ENCODE data around the gene SMOC2. TPM values are rescaled to one million over a fixed set of nuclear protein-coding genes. Genes with fewer than 3 reads are reported as not detected.
A peak's percentile ranks its signal among the peaks of the same experiment; 100 is the strongest.

Gene SMOC2
- total and polyA plus RNA-seq, 2 of the 13 experiments (the other 11 are each of a cell fraction or from before 2014, with no cell fraction given) = not detected

DNA sequence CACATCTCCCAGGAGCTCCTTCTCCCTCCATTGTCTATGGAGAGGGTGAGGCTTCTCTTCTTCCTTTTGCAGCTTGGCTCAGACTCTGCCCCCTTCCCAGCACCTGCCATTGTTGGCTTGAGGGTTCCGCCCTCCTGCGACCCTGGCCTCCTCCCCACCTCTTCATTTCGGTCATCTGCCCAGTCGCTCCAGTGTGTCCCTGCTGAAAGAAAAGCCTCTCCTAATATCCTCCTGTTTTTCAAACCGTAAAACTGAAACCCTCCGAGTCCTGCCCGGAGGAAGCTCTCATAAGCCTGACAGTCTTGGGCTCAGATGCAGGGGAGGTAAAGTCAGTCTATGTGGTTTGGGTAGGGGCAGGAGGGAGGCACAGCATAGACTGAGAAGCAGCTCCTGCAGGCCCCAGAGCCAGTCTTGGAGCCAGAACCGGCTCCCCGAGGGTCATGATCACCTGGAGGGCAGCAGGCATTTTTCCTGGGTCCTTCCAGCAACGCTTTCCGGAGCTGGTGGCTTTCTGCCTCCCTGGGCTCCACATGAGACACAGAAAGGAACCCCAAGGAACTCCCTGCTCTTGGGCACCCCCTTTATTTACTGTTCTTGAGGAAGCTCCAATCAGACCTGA lies 235.1 kb downstream of the SMOC2 start (continued):
- TF ChIP-seq, protein P1, sequence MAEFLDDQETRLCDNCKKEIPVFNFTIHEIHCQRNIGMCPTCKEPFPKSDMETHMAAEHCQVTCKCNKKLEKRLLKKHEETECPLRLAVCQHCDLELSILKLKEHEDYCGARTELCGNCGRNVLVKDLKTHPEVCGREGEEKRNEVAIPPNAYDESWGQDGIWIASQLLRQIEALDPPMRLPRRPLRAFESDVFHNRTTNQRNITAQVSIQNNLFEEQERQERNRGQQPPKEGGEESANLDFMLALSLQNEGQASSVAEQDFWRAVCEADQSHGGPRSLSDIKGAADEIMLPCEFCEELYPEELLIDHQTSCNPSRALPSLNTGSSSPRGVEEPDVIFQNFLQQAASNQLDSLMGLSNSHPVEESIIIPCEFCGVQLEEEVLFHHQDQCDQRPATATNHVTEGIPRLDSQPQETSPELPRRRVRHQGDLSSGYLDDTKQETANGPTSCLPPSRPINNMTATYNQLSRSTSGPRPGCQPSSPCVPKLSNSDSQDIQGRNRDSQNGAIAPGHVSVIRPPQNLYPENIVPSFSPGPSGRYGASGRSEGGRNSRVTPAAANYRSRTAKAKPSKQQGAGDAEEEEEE (CRISPR knock-in tag; IDR thresholded peaks at IDR 0.05; ENCODE audit: borderline replicate concordance) = no peak
- no peak for TF ChIP-seq SAP130 (CRISPR knock-in tag; IDR thresholded peaks at IDR 0.05; ENCODE audit: low read depth)
- no peak for TF ChIP-seq MED1 (CRISPR knock-in tag; IDR thresholded peaks at IDR 0.05)
- TF ChIP-seq ZNF468 (CRISPR knock-in tag; IDR thresholded peaks at IDR 0.05) = no peak
- no peak for TF ChIP-seq ZNF567 (CRISPR knock-in tag; IDR thresholded peaks at IDR 0.05; ENCODE audit: borderline replicate concordance)
- no peak for TF ChIP-seq ETV6 (CRISPR knock-in tag; conservative IDR thresholded peaks at IDR 0.05)
- no peak for TF ChIP-seq CBX5 (CRISPR knock-in tag; IDR thresholded peaks at IDR 0.05; ENCODE audit: borderline replicate concordance)
- no peak for TF ChIP-seq ZNF598 (CRISPR knock-in tag; IDR thresholded peaks at IDR 0.05; ENCODE audit: borderline replicate concordance)
- no peak for TF ChIP-seq SETDB1 (CRISPR knock-in tag; IDR thresholded peaks at IDR 0.05; ENCODE audit: borderline replicate concordance)
- TF ChIP-seq ZKSCAN8 (CRISPR knock-in tag; IDR thresholded peaks at IDR 0.05; ENCODE audit: borderline replicate concordance) = no peak

GRCh38 chr6:168676552-168677322 lies 235.8 kb downstream of the SMOC2 start:
- in situ Hi-C loops (cut with HindIII; ENCODE audit: extremely low pct_ligation_motif_present, low pct_unique_long_range_greater_than_20kb) (no loop called here), intact Hi-C loops (cut with micrococcal nuclease; ENCODE audit: unreplicated experiment) (no loop called here)
- BruUV-seq (replicated peaks) = no TSS peak

More at GRCh38 chr6:168676552-168677322, 235.8 kb downstream of the SMOC2 start:
- Histone ChIP-seq H4K20me1 (ENCODE audit: insufficient read depth, low read length) (no peaks in the 10 kb centered on the region), H3K4me2 (ENCODE audit: low read depth, low read length) (no peak overlapping the region), H3K9ac (ENCODE audit: insufficient read depth, low read depth, low read length) (no peak overlapping the region), H3K9me3 (ENCODE audit: low read length) (no peaks in the 10 kb centered on the region), H3K27ac (ENCODE audit: extremely low read length, insufficient read depth, low read length) (no peak overlapping the region), H3K4me3 (replicated peaks in 1 of 3; ENCODE audit: insufficient read depth in 1 of 3, low read depth in 2 of 3, low read length in 3 of 3) (no peak overlapping the region), H2AFZ (ENCODE audit: low read length) (no peak overlapping the region), H3K27me3 (ENCODE audit: control insufficient read depth in 1 of 2, insufficient read depth in 2 of 2, low read length in 2 of 2) (peaks cover 0 to 55% of the 10 kb centered on the region in 2 experiments; a peak in 3 of 5 replicates), H3K36me3 (replicated peaks in 1 of 2; ENCODE audit: control insufficient read depth in 1 of 2, insufficient read depth in 2 of 2, low read length in 2 of 2) (no peaks in the 10 kb centered on the region), H3K79me2 (ENCODE audit: insufficient read depth, low read length) (no peaks in the 10 kb centered on the region), H3K4me1 (ENCODE audit: insufficient read depth, low read length) (no peaks in the 10 kb centered on the region)
- POLR2A ChIA-PET = no interaction called here
- DNase-seq (ENCODE audit: low spot score) (no peak), ATAC-seq (no peak; the same call in 2 of the 3 replicates), FAIRE-seq (no peak)
- TF ChIP-seq, protein P2, sequence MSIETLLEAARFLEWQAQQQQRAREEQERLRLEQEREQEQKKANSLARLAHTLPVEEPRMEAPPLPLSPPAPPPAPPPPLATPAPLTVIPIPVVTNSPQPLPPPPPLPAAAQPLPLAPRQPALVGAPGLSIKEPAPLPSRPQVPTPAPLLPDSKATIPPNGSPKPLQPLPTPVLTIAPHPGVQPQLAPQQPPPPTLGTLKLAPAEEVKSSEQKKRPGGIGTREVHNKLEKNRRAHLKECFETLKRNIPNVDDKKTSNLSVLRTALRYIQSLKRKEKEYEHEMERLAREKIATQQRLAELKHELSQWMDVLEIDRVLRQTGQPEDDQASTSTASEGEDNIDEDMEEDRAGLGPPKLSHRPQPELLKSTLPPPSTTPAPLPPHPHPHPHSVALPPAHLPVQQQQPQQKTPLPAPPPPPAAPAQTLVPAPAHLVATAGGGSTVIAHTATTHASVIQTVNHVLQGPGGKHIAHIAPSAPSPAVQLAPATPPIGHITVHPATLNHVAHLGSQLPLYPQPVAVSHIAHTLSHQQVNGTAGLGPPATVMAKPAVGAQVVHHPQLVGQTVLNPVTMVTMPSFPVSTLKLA (IDR thresholded peaks at IDR 0.05) = peak; percentile 63
- TF ChIP-seq MZF1 (CRISPR knock-in tag; IDR thresholded peaks at IDR 0.05; ENCODE audit: borderline replicate concordance) (no peak), ZNF768 (CRISPR knock-in tag; IDR thresholded peaks at IDR 0.05) (peak; percentile 37; the same call in 1 of the 2 replicates)
- TF ChIP-seq, protein P3, sequence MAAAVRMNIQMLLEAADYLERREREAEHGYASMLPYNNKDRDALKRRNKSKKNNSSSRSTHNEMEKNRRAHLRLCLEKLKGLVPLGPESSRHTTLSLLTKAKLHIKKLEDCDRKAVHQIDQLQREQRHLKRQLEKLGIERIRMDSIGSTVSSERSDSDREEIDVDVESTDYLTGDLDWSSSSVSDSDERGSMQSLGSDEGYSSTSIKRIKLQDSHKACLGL (CRISPR knock-in tag; IDR thresholded peaks at IDR 0.05) = no peak
- CTCF ChIA-PET (ENCODE audit: low intra/inter-chr PET ratio, low total read pairs) = no interaction called here
- 25% methylated on average over 16 of the region's 16 CpGs for WGBS (ENCODE audit: low lambda C conversion rate)

Measured in HepG2 (cell line).